Mesenchymal stem cell (in vitro differentiated cells and primary cell): ENCODE measurements around the gene CR1. TPM values are rescaled to one million over a fixed set of nuclear protein-coding genes. Genes with fewer than 3 reads are reported as not detected.
A peak's percentile ranks its signal among the peaks of the same experiment; 100 is the strongest.

Source experiments
- DNase-seq: peaks from one replicate; pipeline ENCODE4 v3.0.0-alpha.2; 2013
- H2AFZ ChIP-seq: one replicate; pipeline ENCODE4 v1.6.1; 2013; ENCODE audit warnings: low read depth, mild to moderate bottlenecking, control low read depth, inconsistent platforms, low read length, moderate library complexity
- H2AK5ac ChIP-seq: 2 replicates; pipeline ENCODE4 v1.6.1; 2013; ENCODE audit warnings: low read length, moderate library complexity, mild to moderate bottlenecking, inconsistent platforms; ENCODE audit not compliant: severe bottlenecking
- H2BK120ac ChIP-seq: one replicate; pipeline ENCODE4 v1.6.1; 2013; ENCODE audit warnings: low read depth, mild to moderate bottlenecking, inconsistent platforms, low read length, moderate library complexity
- H2BK12ac ChIP-seq, 2 experiments: one replicate each; pipeline ENCODE4 v1.6.1; 2013; ENCODE audit warnings: inconsistent platforms in 2 of 2, low read length in 2 of 2, mild to moderate bottlenecking in 2 of 2, moderate library complexity in 2 of 2, control low read depth in 1 of 2
- H2BK15ac ChIP-seq: one replicate; pipeline ENCODE4 v1.6.1; 2013; ENCODE audit warnings: mild to moderate bottlenecking, low read depth, inconsistent platforms; ENCODE audit not compliant: poor library complexity, severe bottlenecking
- H2BK5ac ChIP-seq: 2 replicates; pipeline ENCODE4 v1.6.1; 2013; ENCODE audit warnings: low read depth, mild to moderate bottlenecking, low read length, control low read depth, inconsistent platforms; ENCODE audit not compliant: poor library complexity, severe bottlenecking
- H3K14ac ChIP-seq, 2 experiments: one replicate each; pipeline ENCODE4 v1.6.1; 2013; ENCODE audit warnings: inconsistent platforms in 2 of 2, low read length in 2 of 2, control low read depth in 1 of 2, mild to moderate bottlenecking in 1 of 2, moderate library complexity in 1 of 2
- H3K18ac ChIP-seq, 2 experiments: one replicate each; pipeline ENCODE4 v1.6.1; 2013; ENCODE audit warnings: inconsistent platforms in 2 of 2, low read length in 2 of 2, control low read depth in 1 of 2, low read depth in 1 of 2, mild to moderate bottlenecking in 1 of 2
- H3K23ac ChIP-seq, 2 experiments: one replicate each; pipeline ENCODE4 v1.6.1; 2013; ENCODE audit warnings: inconsistent platforms in 2 of 2, low read length in 2 of 2, mild to moderate bottlenecking in 2 of 2, moderate library complexity in 2 of 2, control low read depth in 1 of 2
- H3K27ac ChIP-seq: 2 replicates; pipeline ENCODE4 v1.5.1; 2013; ENCODE audit warnings: mild to moderate bottlenecking, moderate library complexity, low read length, control low read depth, inconsistent platforms; ENCODE audit not compliant: poor library complexity, severe bottlenecking
- H3K27me3 ChIP-seq, 2 experiments: 2 replicates each; pipeline versions ENCODE4 v1.6.1 to v1.7.0; 2013; ENCODE audit warnings: low read length in 2 of 2, mild to moderate bottlenecking in 2 of 2, moderate library complexity in 2 of 2, control low read depth in 1 of 2, inconsistent platforms in 1 of 2; ENCODE audit not compliant: control insufficient read depth in 1 of 2, insufficient read depth in 1 of 2
- H3K36me3 ChIP-seq, 2 experiments: 2 replicates each; pipeline versions ENCODE4 v1.6.1 to v1.7.0; 2013; ENCODE audit warnings: low read length in 2 of 2, control low read depth in 1 of 2, inconsistent platforms in 1 of 2, low read depth in 1 of 2, mild to moderate bottlenecking in 1 of 2; ENCODE audit not compliant: insufficient read depth in 2 of 2, control insufficient read depth in 1 of 2
- H3K4ac ChIP-seq, 2 experiments: one replicate each; pipeline ENCODE4 v1.6.1; 2013; ENCODE audit warnings: inconsistent platforms in 2 of 2, low read length in 2 of 2, mild to moderate bottlenecking in 2 of 2, moderate library complexity in 2 of 2, control low read depth in 1 of 2, low read depth in 1 of 2
- H3K4me1 ChIP-seq: 2 replicates; pipeline ENCODE4 v1.6.1; 2013; ENCODE audit warnings: low read depth, low read length, control low read depth; ENCODE audit not compliant: control insufficient read depth, insufficient read depth
- H3K4me2 ChIP-seq: 2 replicates; pipeline ENCODE4 v1.6.1; 2013; ENCODE audit warnings: low read length, mild to moderate bottlenecking, inconsistent platforms; ENCODE audit not compliant: poor library complexity, severe bottlenecking
- H3K4me3 ChIP-seq, 2 experiments: 2 replicates each; pipeline versions ENCODE4 v1.5.1 to v1.7.0; 2013; ENCODE audit warnings: low read length in 2 of 2, mild to moderate bottlenecking in 2 of 2, control low read depth in 1 of 2, low read depth in 1 of 2; ENCODE audit not compliant: insufficient read depth in 1 of 2
- H3K79me1 ChIP-seq: replicated peaks from 2 replicates; pipeline ENCODE4 v1.6.1; 2013; ENCODE audit warnings: mild to moderate bottlenecking, control low read depth, low read length, inconsistent platforms; ENCODE audit not compliant: poor library complexity, severe bottlenecking
- H3K9ac ChIP-seq: 2 replicates; pipeline ENCODE4 v1.7.0; 2013; ENCODE audit warnings: mild to moderate bottlenecking, low read length, moderate library complexity
- H3K9me3 ChIP-seq: 2 replicates; pipeline ENCODE4 v1.7.0; 2013; ENCODE audit warnings: mild to moderate bottlenecking, low read length; ENCODE audit not compliant: control insufficient read depth
- H4K8ac ChIP-seq: one replicate; pipeline ENCODE4 v1.6.1; 2013; ENCODE audit warnings: inconsistent platforms, mild to moderate bottlenecking, low read length, moderate library complexity
- H4K91ac ChIP-seq: one replicate; pipeline ENCODE4 v1.6.1; 2013; ENCODE audit warnings: mild to moderate bottlenecking, low read length, inconsistent platforms
- WGBS: methylation state at CpG from one replicate; pipeline ENCODE4 v1.1.7; 2013; ENCODE audit warnings: mixed read lengths; 5-methylcytosine and 5-hydroxymethylcytosine counted together
- polyA plus RNA-seq, 2 experiments: library from polyadenylated mRNA; stranded (reverse); fragments of 200-250 nt; gene quantifications; one replicate each; pipeline ENCODE4 v1.2.3, GENCODE V29; 2013

Gene CR1
- polyA plus RNA-seq (2013, experiment 1 of 2): not detected
- polyA plus RNA-seq (2013, experiment 2 of 2): not detected

GRCh38 chr1:207495801-207496792 lies at the start of gene CR1:
Gene CR1 (plus strand): TSS chr1:207496157. CDS start chr1:207496268, 111 bp downstream.
- Histone ChIP-seq H3K4me1 (peaks cover 8% of the 10 kb centered on the region), H3K27me3 (peaks cover 41 to 83% of the 10 kb centered on the region in 2 experiments), H3K4me3 (peak within 1 kb of the TSS; percentile 20 to 70), H3K27ac (no peak within 1 kb of the TSS), H3K23ac (no peak within 1 kb of the TSS), H2BK5ac (no peak within 1 kb of the TSS), H3K18ac (no peak within 1 kb of the TSS), H3K9ac (peak within 1 kb of the TSS; percentile 15), H3K36me3 (no peaks in the 10 kb centered on the region), H2AK5ac (no peak within 1 kb of the TSS), H3K4ac (no peak within 1 kb of the TSS), H2AFZ (no peak within 1 kb of the TSS), H3K14ac (no peak within 1 kb of the TSS), H2BK15ac (no peak within 1 kb of the TSS), H3K4me2 (peak within 1 kb of the TSS; percentile 59), H2BK12ac (no peak within 1 kb of the TSS), H4K91ac (no peak within 1 kb of the TSS), H3K9me3 (no peaks in the 10 kb centered on the region), H2BK120ac (no peak within 1 kb of the TSS), H3K79me1 (no peaks in the 10 kb centered on the region), H4K8ac (no peak within 1 kb of the TSS)
- DNase-seq: no peak
- WGBS: 6% methylated on average over 65 of the region's 68 CpGs

GRCh38 chr1:207453710-207454045 lies 42.3 kb upstream of the CR1 start:
- no peak overlapping the region for H3K23ac ChIP-seq
- H3K4me2 ChIP-seq: no peak overlapping the region
- H3K18ac ChIP-seq: no peak overlapping the region
- no peak overlapping the region for H3K9ac ChIP-seq
- H2BK5ac ChIP-seq: no peak overlapping the region
- DNase-seq: no peak
- H3K27ac ChIP-seq: no peak overlapping the region
- no peaks in the 10 kb centered on the region for H3K79me1 ChIP-seq
- H3K4me3 ChIP-seq: peak overlapping the region in 1 of 2 experiments; percentile 71
- no peak overlapping the region for H3K4ac ChIP-seq
- no peaks in the 10 kb centered on the region for H3K9me3 ChIP-seq
- peaks cover 9% of the 10 kb centered on the region for H3K4me1 ChIP-seq
- no peaks in the 10 kb centered on the region for H3K36me3 ChIP-seq
- no peak overlapping the region for H4K91ac ChIP-seq
- H3K14ac ChIP-seq: no peak overlapping the region
- 44% methylated on average over 1 of the region's 1 CpG for WGBS
- no peak overlapping the region for H4K8ac ChIP-seq
- no peak overlapping the region for H2BK12ac ChIP-seq
- H2BK120ac ChIP-seq: no peak overlapping the region
- H3K27me3 ChIP-seq: peaks cover 62 to 89% of the 10 kb centered on the region in 2 experiments
- H2AK5ac ChIP-seq: no peak overlapping the region
- no peak overlapping the region for H2AFZ ChIP-seq
- H2BK15ac ChIP-seq: no peak overlapping the region

- Histone ChIP-seq H4K8ac (no peak within 1 kb of the TSS), H2BK15ac (no peak within 1 kb of the TSS), H3K27ac (no peak within 1 kb of the TSS), H2AFZ (peak within 1 kb of the TSS; percentile 10), H3K79me1 (no peaks in the 10 kb centered on the region), H3K27me3 (peaks cover 59 to 93% of the 10 kb centered on the region in 2 experiments), H3K4me1 (peaks cover 9% of the 10 kb centered on the region), H2BK120ac (no peak within 1 kb of the TSS), H3K9ac (no peak within 1 kb of the TSS), H2BK12ac (no peak within 1 kb of the TSS), H4K91ac (no peak within 1 kb of the TSS), H2AK5ac (no peak within 1 kb of the TSS), H3K9me3 (no peaks in the 10 kb centered on the region), H3K14ac (peak within 1 kb of the TSS in 1 of 2 experiments; percentile 64), H3K23ac (no peak within 1 kb of the TSS), H3K4me2 (peak within 1 kb of the TSS; percentile 94), H2BK5ac (no peak within 1 kb of the TSS), H3K18ac (no peak within 1 kb of the TSS), H3K36me3 (no peaks in the 10 kb centered on the region), H3K4me3 (peak within 1 kb of the TSS; percentile 12 to 71), H3K4ac (no peak within 1 kb of the TSS)
- no peak for DNase-seq
- 3% methylated on average over 65 of the region's 75 CpGs for WGBS
These were observed 41.7 kb upstream of the CR1 start, which contains the start of gene CR2 for GRCh38 chr1:207454046-207454964. Gene CR2 (plus strand): TSS chr1:207454328. CDS start chr1:207454419, 91 bp downstream.
